Natural killer cell (primary cell): ENCODE measurements around the gene AGXT. TPM values are rescaled to one million over a fixed set of nuclear protein-coding genes. Genes with fewer than 3 reads are reported as not detected.

ENCODE experiments used
- ATAC-seq, 3 donors: fragments of 150-1000 bp in 2 of 3; fragments of 200-7000 bp in 1 of 3; cut with Tn5 transposase; 1 replicate in 1 of 3; 2 replicates in 2 of 3; pipeline ENCODE4 v1.10.0; 2021; ENCODE audit warnings: mild to moderate bottlenecking in 2 of 3, moderate library complexity in 2 of 3
- DNase-seq, 2 donors: peaks; one replicate each; pipeline versions ENCODE4 v3.0.0 to v3.0.0-alpha.2; 2013 to 2021; ENCODE audit warnings: mixed read lengths in 1 of 2
- H3K27ac ChIP-seq: one replicate; pipeline ENCODE4 v1.5.1; 2013; ENCODE audit warnings: mild to moderate bottlenecking, low read length
- H3K27me3 ChIP-seq: one replicate; pipeline ENCODE4 v1.6.1; 2013; ENCODE audit warnings: low read length; ENCODE audit not compliant: control insufficient read depth, insufficient read depth
- H3K36me3 ChIP-seq: one replicate; pipeline ENCODE4 v1.6.1; 2013; ENCODE audit warnings: low read length; ENCODE audit not compliant: control insufficient read depth, insufficient read depth
- H3K4me1 ChIP-seq: one replicate; pipeline ENCODE4 v1.6.1; 2013; ENCODE audit warnings: low read length; ENCODE audit not compliant: control insufficient read depth, insufficient read depth
- H3K4me3 ChIP-seq: one replicate; pipeline ENCODE4 v1.5.1; 2013; ENCODE audit warnings: low read length
- H3K9me3 ChIP-seq: one replicate; pipeline ENCODE4 v1.6.1; 2013; ENCODE audit warnings: low read length; ENCODE audit not compliant: control insufficient read depth, insufficient read depth
- H3K27ac Mint-ChIP-seq, 2 donors: one replicate each; pipeline ENCODE4 v1.8.0; 2022; ENCODE audit warnings: mild to moderate bottlenecking in 2 of 2, mixed read lengths in 2 of 2, moderate library complexity in 1 of 2
- H3K27me3 Mint-ChIP-seq, 2 donors: one replicate each; pipeline ENCODE4 v1.8.0; 2022; ENCODE audit warnings: low read depth in 2 of 2, mixed read lengths in 2 of 2
- H3K36me3 Mint-ChIP-seq: one replicate; pipeline ENCODE4 v1.8.0; 2022; ENCODE audit warnings: mixed read lengths
- H3K4me1 Mint-ChIP-seq, 2 donors: one replicate each; pipeline ENCODE4 v1.8.0; 2022; ENCODE audit warnings: mixed read lengths in 2 of 2
- H3K4me3 Mint-ChIP-seq: one replicate; pipeline ENCODE4 v1.8.0; 2022; ENCODE audit warnings: mild to moderate bottlenecking, moderate library complexity, mixed read lengths
- H3K9me3 Mint-ChIP-seq, 2 donors: one replicate each; pipeline ENCODE4 v1.8.0; 2022; ENCODE audit warnings: mixed read lengths in 2 of 2
- CTCF ChIP-seq: fragments of 200-600 bp; IDR thresholded peaks from one replicate; pipeline ENCODE4 v1.8.0; 2022; ENCODE audit warnings: antibody characterized with exemption
- WGBS: methylation state at CpG from one replicate; pipeline ENCODE4 v1.1.7; 2013; ENCODE audit warnings: missing lambda C conversion rate; ENCODE audit not compliant: insufficient coverage; 5-methylcytosine and 5-hydroxymethylcytosine counted together
- intact Hi-C: fragments of 100-400 bp; cut with micrococcal nuclease; formaldehyde crosslinking; loops from one replicate; pipeline ENCODE4 v1.14.2; 2022
- total RNA-seq, 4 donors: library from RNA; stranded (reverse); fragments of 120-200 nt in 1 of 4; gene quantifications; one replicate each; pipeline versions ENCODE4 v1.2.3 to v1.2.4, GENCODE V29; 2013 to 2022

The AGXT gene
- total RNA-seq, 3 donors from 2014 or later (not counting 1 experiment from before 2014, with no cell fraction given), result not detected

GRCh38 chr2:240913810-240914644, 45.4 kb downstream of the AGXT start:
- no peak overlapping the region for H3K4me3 Mint-ChIP-seq
- WGBS, result 55% methylated on average over 36 of the region's 36 CpGs

GRCh38 chr2:240914645-240915525, 46.3 kb downstream of the AGXT start:
- H3K4me1 ChIP-seq, result no peaks in the 10 kb centered on the region
- no peak for DNase-seq
- no peaks in the 10 kb centered on the region for H3K9me3 ChIP-seq
- Mint-ChIP-seq H3K9me3 (no peaks in the 10 kb centered on the region), H3K27ac (no peak overlapping the region), H3K36me3 (no peaks in the 10 kb centered on the region), H3K4me1 (no peaks in the 10 kb centered on the region), H3K27me3 (peaks cover 0 to 6% of the 10 kb centered on the region in 2 donors), H3K4me3 (no peak overlapping the region)
- no peak overlapping the region for H3K27ac ChIP-seq
- 59% methylated on average over 25 of the region's 25 CpGs for WGBS
- intact Hi-C loops, result no loop called here
- H3K36me3 ChIP-seq, result no peaks in the 10 kb centered on the region
- no peak for ATAC-seq
- TF ChIP-seq CTCF, result peak; percentile 3
- peaks cover 2% of the 10 kb centered on the region for H3K27me3 ChIP-seq
- H3K4me3 ChIP-seq, result no peak overlapping the region

More at GRCh38 chr2:240913810-240914644, 45.4 kb downstream of the AGXT start:
- Mint-ChIP-seq H3K36me3 (no peaks in the 10 kb centered on the region), H3K9me3 (no peaks in the 10 kb centered on the region), H3K4me1 (no peaks in the 10 kb centered on the region), H3K27me3 (peaks cover 0 to 6% of the 10 kb centered on the region in 2 donors), H3K27ac (no peak overlapping the region)
- ATAC-seq (peak in 1 of 3 donors; percentile 60), DNase-seq (peak; percentile 42 to 70)
- H3K4me3 ChIP-seq, result no peak overlapping the region
- no peaks in the 10 kb centered on the region for H3K4me1 ChIP-seq
- no peak overlapping the region for H3K27ac ChIP-seq
- TF ChIP-seq CTCF, result peak; percentile 56
- H3K9me3 ChIP-seq, result no peaks in the 10 kb centered on the region
- H3K27me3 ChIP-seq, result peaks cover 2% of the 10 kb centered on the region
- H3K36me3 ChIP-seq, result no peaks in the 10 kb centered on the region
- intact Hi-C loops, result no loop called here

DNA sequence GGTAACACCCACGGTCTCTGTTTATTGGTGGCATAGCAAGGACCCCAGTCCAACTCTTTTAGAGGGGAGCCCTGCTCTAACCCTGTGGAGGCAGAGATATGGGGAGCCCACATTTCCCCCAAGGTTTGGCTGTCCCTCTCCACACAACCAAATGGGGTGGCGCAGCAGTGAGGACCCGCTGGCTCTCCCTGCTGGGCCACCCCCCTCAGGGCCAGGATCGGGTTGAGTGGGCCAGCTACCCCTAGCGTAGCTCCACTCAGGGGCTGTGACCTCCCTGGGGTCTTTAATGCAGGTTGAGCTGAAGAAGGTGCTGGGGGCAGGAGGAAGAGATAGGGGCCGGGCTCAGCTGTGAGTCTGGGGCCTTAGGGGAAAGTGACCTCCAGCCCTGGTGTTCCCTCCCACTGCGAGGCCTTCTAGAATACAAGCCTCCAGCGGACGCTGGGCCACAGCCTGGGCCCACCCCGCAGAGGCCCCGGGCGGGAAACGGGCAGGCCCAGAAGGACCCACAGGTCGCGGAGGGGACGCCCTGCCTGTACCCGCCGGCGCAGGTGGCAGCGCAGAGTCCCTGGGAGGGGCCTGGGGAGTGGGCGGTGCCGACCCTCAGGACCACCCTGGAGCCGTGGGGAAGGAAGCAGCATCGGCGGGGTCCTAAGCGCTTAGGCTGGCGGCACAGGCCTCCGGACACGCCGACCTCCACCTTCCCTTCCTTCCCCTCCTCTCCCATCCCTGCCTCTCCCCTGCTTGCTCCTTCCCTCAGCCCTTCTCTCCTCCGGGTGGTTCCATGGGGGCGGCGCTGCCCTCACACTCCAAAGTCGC, 47.1 kb downstream of the AGXT start:
- peaks cover 2% of the 10 kb centered on the region for H3K27me3 ChIP-seq
- intact Hi-C loops, result no loop called here
- H3K4me3 ChIP-seq, result no peak overlapping the region
- H3K9me3 Mint-ChIP-seq, result no peaks in the 10 kb centered on the region
- H3K4me1 ChIP-seq, result no peaks in the 10 kb centered on the region
- peaks cover 0 to 6% of the 10 kb centered on the region in 2 donors for H3K27me3 Mint-ChIP-seq
- H3K36me3 ChIP-seq, result no peaks in the 10 kb centered on the region
- H3K27ac Mint-ChIP-seq, result no peak overlapping the region
- no peaks in the 10 kb centered on the region for H3K4me1 Mint-ChIP-seq
- H3K9me3 ChIP-seq, result no peaks in the 10 kb centered on the region
- ATAC-seq (no peak), DNase-seq (no peak)
- H3K4me3 Mint-ChIP-seq, result no peak overlapping the region
- H3K36me3 Mint-ChIP-seq, result no peaks in the 10 kb centered on the region
- 17% methylated on average over 34 of the region's 34 CpGs for WGBS
- H3K27ac ChIP-seq, result no peak overlapping the region
- TF ChIP-seq CTCF, result no peak
